Brain microvascular endothelial cell (primary cell): Measurements from ENCODE around the gene DHH.

ENCODE experiments used
- DNase-seq: peaks from one replicate; pipeline ENCODE4 v3.0.0-alpha.2; 2020
- H3K27ac ChIP-seq: fragments of 250-450 bp; sonication (Bioruptor Pico); 2 replicates; pipeline ENCODE4 v1.5.1; 2020; ENCODE audit warnings: mild to moderate bottlenecking, moderate library complexity
- H3K27me3 ChIP-seq: fragments of 250-450 bp; sonication (Bioruptor Pico); replicated peaks from 2 replicates; pipeline ENCODE4 v1.5.1; 2020; ENCODE audit warnings: mild to moderate bottlenecking
- H3K36me3 ChIP-seq: fragments of 250-450 bp; sonication (Bioruptor Pico); replicated peaks from 2 replicates; pipeline ENCODE4 v1.5.1; 2020; ENCODE audit warnings: mild to moderate bottlenecking
- H3K4me3 ChIP-seq: 2 replicates; pipeline ENCODE4 v1.5.1; 2011; ENCODE audit warnings: low read depth, mild to moderate bottlenecking, control low read depth, low read length, moderate library complexity
- in situ Hi-C: cut with HindIII; loops from 2 replicates; pipeline ENCODE4 v1.10.0; 2017; ENCODE audit warnings: low sequenced_read_pairs, low pct_ligation_motif_present
- TF ChIP-seq, protein P1 (sequence below): IDR thresholded peaks from 2 replicates; pipeline ENCODE4 v1.5.1; 2011; ENCODE audit warnings: low read depth, mild to moderate bottlenecking, moderate library complexity, low read length, control low read depth, inconsistent platforms; ENCODE audit errors: missing control alignments

The DHH gene

DNA sequence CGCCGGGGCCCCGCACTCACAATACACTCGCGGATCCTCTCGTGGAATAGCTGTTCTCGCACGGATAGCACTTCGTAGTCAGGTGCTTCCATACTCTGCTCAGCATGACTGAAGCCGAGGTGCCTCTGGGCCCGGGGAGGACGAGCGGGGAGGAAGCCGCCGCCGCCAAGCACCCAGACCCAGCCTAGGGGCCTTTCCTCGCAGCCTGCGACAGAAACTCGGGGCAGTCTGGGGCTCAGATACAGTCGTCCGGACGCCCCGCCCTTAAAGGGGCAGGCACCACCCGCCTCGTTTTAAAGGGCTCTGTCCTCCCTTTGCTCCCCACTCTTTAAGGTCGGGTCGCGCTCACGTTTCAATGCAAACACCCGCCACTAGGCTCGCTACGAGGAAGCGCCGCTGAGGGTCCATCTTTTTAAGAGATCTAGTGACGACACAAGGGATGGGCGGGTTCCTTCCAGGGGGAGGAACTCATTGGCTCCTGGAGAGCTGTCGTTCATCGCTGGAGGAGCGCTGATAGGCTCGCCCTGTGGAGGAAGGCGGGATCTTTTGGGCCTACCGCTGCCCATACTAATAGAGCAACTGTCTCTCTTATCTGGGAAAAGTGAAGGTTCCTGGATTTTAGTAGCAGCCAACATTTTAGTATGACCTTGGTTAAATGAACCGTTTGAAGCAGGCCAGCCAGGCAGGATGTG is 16.0 kb upstream of the DHH start, which contains the start of gene LMBR1L:
Gene LMBR1L (minus strand): TSS at position 384 of the 692 bp plus-strand sequence. CDS start 292 bp downstream, at position 92.
- Histone ChIP-seq H3K27ac (peak within 1 kb of the TSS; percentile 72), H3K4me3 (peak within 1 kb of the TSS; percentile 86), H3K36me3 (no peaks in the 10 kb centered on the region), H3K27me3 (no peaks in the 10 kb centered on the region)
- in situ Hi-C loops = no loop called here
- DNase-seq = peak; percentile 98
- TF ChIP-seq, protein P1, sequence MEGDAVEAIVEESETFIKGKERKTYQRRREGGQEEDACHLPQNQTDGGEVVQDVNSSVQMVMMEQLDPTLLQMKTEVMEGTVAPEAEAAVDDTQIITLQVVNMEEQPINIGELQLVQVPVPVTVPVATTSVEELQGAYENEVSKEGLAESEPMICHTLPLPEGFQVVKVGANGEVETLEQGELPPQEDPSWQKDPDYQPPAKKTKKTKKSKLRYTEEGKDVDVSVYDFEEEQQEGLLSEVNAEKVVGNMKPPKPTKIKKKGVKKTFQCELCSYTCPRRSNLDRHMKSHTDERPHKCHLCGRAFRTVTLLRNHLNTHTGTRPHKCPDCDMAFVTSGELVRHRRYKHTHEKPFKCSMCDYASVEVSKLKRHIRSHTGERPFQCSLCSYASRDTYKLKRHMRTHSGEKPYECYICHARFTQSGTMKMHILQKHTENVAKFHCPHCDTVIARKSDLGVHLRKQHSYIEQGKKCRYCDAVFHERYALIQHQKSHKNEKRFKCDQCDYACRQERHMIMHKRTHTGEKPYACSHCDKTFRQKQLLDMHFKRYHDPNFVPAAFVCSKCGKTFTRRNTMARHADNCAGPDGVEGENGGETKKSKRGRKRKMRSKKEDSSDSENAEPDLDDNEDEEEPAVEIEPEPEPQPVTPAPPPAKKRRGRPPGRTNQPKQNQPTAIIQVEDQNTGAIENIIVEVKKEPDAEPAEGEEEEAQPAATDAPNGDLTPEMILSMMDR = peak; percentile 62

DNA sequence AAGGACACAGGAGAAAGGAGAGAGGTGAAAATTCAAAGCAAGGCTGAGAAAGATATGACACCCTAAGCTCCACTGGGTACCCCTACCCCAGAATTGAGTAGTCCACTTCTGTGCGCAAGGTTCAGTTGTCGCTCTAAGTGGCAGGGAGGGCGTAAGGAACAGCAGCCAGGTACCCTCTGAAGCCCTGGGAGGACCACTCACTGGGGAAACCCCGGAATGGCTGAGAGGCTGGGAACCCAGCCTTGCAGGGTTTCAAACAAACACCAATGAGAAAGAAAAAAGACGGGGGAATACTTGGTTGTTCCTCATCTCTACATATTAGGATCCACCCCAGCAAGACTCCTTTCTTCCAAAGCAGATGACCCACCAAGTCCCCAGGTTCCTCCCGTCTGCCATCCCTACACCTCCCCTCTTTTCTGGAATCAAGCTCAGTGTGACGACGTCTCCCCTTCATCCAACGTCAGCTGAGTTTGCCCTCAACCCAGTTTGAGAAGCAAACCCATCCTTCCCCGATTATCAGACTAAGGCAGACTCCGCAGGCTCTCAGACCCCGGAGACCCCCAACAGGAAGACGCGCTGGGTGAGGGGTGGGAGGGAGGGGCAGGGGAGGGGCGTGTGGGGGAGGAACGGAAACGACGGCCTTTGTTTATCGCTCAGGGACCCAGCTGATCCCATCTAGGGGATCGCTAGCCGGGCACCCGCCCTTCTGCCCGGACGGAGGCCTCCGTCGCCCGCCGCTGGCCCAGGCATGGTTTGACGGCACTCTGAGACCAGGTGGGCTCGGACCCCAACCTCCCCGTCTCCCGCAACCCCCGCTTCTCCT is 15.3 kb upstream of the DHH start:
- Histone ChIP-seq H3K27ac (peak overlapping the region; percentile 72), H3K4me3 (peak overlapping the region; percentile 86), H3K27me3 (no peaks in the 10 kb centered on the region), H3K36me3 (no peaks in the 10 kb centered on the region)
- DNase-seq = no peak
- TF ChIP-seq, protein P1 = no peak
- in situ Hi-C loops = no loop called here

GRCh38 chr12:49108958-49109404 is 14.4 kb upstream of the DHH start:
- Histone ChIP-seq H3K27ac (no peak overlapping the region), H3K27me3 (no peaks in the 10 kb centered on the region), H3K36me3 (peaks cover 8% of the 10 kb centered on the region), H3K4me3 (peak overlapping the region; percentile 86)
- TF ChIP-seq, protein P1 = no peak
- in situ Hi-C loops = no loop called here
- DNase-seq = no peak

DNA sequence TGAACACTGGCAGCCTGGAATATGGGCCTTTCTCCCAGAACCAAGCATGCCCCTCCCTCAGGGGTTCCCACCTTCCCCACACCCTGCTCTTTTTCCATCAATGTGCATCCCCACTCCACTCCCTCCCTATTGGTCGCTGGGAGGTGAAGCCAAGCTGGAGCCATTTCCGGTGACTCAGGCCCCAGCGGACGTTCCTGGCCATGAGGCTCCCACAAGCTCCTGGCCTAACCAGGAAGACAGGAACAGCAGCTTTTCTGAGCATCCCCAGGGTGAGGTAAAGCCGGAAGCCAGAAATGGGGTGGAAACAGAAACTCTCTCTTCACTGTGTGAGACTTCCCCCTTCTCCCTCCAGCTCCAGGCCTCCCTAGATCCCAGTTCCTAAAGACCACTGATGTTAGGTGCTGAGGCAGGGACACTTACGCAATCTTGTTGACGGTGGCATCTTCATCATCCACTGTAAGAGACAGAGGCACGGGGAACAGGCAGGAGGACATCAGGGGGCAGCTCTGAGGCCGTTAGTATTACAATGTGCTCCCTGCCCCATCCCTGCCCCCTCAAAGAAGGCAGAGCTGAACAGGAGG is 11.0 kb upstream of the DHH start:
- H3K4me3 ChIP-seq = no peak overlapping the region
- H3K36me3 ChIP-seq = peaks cover 40% of the 10 kb centered on the region
- peak; percentile 48 for DNase-seq
- in situ Hi-C loops = no loop called here
- TF ChIP-seq, protein P1 = no peak
- no peaks in the 10 kb centered on the region for H3K27me3 ChIP-seq
- peak overlapping the region; percentile 30 for H3K27ac ChIP-seq

DNA sequence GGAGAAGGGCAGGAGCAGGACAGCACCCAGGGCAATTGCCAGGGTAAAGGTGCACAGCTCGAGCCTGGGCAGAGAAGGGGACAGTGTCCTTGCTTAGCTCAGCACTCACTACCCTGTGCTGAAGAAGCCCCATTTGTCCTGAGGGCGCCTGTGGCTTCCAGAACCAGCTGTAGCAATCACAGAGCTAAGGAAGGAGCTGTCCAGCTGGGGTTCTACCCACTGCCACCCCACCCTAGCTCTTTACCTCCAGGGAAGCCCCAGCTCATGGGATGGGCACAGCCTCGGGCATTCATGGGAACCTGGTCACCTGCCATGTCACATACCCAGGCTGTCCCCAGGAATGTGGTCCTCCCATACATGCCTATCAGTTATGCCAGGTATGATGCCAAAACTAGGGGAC is 10.2 kb upstream of the DHH start:
- Histone ChIP-seq H3K36me3 (peaks cover 48% of the 10 kb centered on the region), H3K27ac (no peak overlapping the region)
- in situ Hi-C loops = no loop called here

More for the DNA sequence above, 10.2 kb upstream of the DHH start:
- H3K4me3 ChIP-seq = no peak overlapping the region
- no peaks in the 10 kb centered on the region for H3K27me3 ChIP-seq
- TF ChIP-seq, protein P1 = no peak
- DNase-seq = no peak
